Uterus (tissue), 2 donors: ENCODE data around the gene ACTN1.

Experiments
- CTCF ChIP-seq, 4 experiments: fragments of 200-600 bp in 2 of 4; fragments of 450-650 bp in 2 of 4; sonication (generic) in 2 of 4; IDR thresholded peaks; one replicate each; pipeline ENCODE4 v1.5.1; 2016 to 2019; ENCODE audit warnings: antibody characterized with exemption in 4 of 4, mild to moderate bottlenecking in 2 of 4, moderate library complexity in 1 of 4
- POLR2A ChIP-seq, 2 donors: fragments of 450-650 bp; IDR thresholded peaks; one replicate each; pipeline ENCODE4 v1.6.1; 2016; ENCODE audit warnings: antibody characterized with exemption in 2 of 2, mild to moderate bottlenecking in 1 of 2, moderate library complexity in 1 of 2

DNA sequence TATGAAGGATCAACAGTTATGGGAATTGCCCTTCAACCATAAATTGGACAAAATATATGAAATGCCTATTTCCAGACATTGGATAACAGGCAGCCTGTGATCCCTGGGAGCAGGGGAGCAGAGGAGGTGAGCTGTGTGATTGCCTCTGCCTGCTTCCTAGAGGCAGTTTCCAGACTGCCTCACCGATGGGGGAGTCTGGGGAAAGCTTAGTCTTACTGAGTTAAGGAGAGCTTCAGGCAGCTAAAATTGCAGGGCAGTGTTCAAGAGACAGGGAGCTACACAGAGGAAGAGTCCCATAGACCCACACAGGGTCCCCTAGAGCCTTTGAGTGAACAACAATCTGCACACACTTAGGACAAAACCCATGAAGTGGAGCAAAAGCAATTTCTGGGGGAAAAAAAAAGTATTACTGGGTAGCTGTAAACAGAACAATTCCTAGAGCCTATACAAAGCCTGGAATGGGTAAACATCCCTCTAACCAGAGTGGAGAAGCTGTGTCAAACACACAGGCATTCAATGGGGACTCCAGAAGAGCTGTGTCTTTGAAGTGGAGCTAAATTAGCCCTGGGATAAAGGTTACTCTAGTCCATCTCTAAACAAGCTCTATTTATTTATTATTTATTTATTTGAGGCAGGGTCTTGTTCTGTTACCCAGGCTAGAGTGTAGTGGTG is 48.3 kb upstream of the ACTN1 start:
- TF ChIP-seq CTCF (IDR thresholded peaks at IDR 0.05) (no peak), POLR2A (IDR thresholded peaks at IDR 0.05) (no peak)
